HFF-Myc (cell line): ENCODE measurements around the gene PARVB.
"Not testable (repeated sequence)": the region's sequence is repeated elsewhere in the genome, so short reads cannot be mapped to it uniquely, and the experiment has no call there.

Source experiments
- DNase-seq: peaks from one replicate; pipeline ENCODE4 v3.0.0-alpha.2; 2011; ENCODE audit warnings: low read depth; ENCODE audit errors: extremely low read depth
- H3K4me3 ChIP-seq: replicated peaks from 2 replicates; pipeline ENCODE4 v1.5.1; 2011; ENCODE audit warnings: low read depth, mild to moderate bottlenecking, control low read depth, low read length
- TF ChIP-seq, protein P1 (sequence below): IDR thresholded peaks from 2 replicates; pipeline ENCODE4 v1.5.1; 2012; ENCODE audit warnings: mild to moderate bottlenecking, low read depth, low read length, control low read depth; ENCODE audit errors: missing control alignments

The PARVB gene

GRCh38 chr22:44050766-44051355 is 26.8 kb downstream of the PARVB start:
- TF ChIP-seq, protein P1, sequence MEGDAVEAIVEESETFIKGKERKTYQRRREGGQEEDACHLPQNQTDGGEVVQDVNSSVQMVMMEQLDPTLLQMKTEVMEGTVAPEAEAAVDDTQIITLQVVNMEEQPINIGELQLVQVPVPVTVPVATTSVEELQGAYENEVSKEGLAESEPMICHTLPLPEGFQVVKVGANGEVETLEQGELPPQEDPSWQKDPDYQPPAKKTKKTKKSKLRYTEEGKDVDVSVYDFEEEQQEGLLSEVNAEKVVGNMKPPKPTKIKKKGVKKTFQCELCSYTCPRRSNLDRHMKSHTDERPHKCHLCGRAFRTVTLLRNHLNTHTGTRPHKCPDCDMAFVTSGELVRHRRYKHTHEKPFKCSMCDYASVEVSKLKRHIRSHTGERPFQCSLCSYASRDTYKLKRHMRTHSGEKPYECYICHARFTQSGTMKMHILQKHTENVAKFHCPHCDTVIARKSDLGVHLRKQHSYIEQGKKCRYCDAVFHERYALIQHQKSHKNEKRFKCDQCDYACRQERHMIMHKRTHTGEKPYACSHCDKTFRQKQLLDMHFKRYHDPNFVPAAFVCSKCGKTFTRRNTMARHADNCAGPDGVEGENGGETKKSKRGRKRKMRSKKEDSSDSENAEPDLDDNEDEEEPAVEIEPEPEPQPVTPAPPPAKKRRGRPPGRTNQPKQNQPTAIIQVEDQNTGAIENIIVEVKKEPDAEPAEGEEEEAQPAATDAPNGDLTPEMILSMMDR, result no peak
- no peak overlapping the region for H3K4me3 ChIP-seq
- DNase-seq, result no peak

- no peak overlapping the region for H3K4me3 ChIP-seq
- no peak for DNase-seq
- TF ChIP-seq, protein P1, result no peak
These were observed 27.3 kb downstream of the PARVB start for GRCh38 chr22:44051358-44051757.

DNA sequence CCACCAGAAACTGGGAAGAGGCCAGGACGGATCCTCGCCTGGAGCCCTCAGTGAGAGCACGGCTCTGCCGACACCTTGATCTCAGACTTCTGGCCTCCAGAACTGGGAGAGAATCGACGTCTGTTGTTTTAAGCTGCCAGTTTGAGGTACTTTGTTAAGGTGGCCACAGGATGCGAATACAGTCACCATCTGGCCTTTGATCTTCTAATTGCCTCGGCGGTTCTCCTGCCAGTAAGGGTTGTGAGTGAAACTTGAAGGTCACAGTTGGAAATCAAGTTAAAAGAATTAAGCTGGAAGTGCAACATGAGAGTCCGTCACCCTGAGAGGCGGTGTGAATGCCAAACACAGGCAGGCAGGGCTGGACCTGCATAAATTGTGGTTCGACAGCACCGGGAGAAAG is 27.9 kb downstream of the PARVB start:
- TF ChIP-seq, protein P1, result no peak
- DNase-seq, result no peak

GRCh38 chr22:44055805-44056204 is 31.7 kb downstream of the PARVB start:
- TF ChIP-seq, protein P1, result no peak
- no peak overlapping the region for H3K4me3 ChIP-seq
- no peak for DNase-seq

More for the DNA sequence above, 27.9 kb downstream of the PARVB start:
- no peak overlapping the region for H3K4me3 ChIP-seq

- not testable (repeated sequence) for DNase-seq, H3K4me3 ChIP-seq
These were observed 32.5 kb downstream of the PARVB start for GRCh38 chr22:44056649-44057048.

DNA sequence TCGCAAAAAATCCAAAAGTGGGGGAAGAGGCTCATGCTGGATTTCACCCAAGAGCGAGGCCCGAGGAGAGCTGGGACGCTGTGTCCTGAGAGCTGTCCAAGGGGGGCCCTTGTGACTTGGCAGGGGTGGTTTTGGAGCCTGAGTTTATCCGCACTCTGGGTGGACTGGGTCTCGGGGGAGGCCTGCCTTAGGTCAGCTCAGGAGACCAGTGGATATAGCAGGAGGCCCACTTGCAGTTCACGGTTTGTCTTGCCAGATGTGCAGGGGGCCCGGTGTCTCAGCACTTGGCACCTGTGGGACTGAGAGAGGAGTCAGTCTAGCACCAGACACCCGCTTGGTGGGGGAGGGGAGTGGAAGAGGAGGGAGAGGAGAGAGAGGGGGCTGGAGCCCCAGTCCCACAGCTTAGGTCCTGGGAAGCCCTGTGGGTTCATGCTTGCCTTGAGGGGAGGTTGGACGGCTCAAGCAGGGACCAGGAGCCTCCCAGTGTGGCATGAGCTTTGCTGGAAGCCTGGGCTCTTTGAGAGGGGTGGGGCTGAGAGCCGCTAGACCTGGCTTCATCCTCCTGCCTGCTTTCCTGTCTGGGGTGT is 33.4 kb downstream of the PARVB start:
- no peak for DNase-seq
- TF ChIP-seq, protein P1, result no peak
- no peak overlapping the region for H3K4me3 ChIP-seq

- DNase-seq, result no peak
- H3K4me3 ChIP-seq, result no peak overlapping the region
- TF ChIP-seq, protein P1, result no peak
These were observed 39.6 kb downstream of the PARVB start for GRCh38 chr22:44063462-44064371.
